PFSK-1 (cell line): ENCODE results near the gene TMEM270.

Experiments used
- FOXP2 ChIP-seq: optimal IDR thresholded peaks from 2 replicates; pipeline ENCODE3; 2011; ENCODE audit warnings: borderline replicate concordance, control low read depth, inconsistent platforms; ENCODE audit not compliant: insufficient read depth; ENCODE audit errors: extremely low read length, extremely low read depth
- POLR2AphosphoS5 ChIP-seq: IDR thresholded peaks from 2 replicates; pipeline ENCODE4 v1.6.1; 2012; ENCODE audit warnings: low read depth, mild to moderate bottlenecking, control low read depth, low read length, moderate library complexity
- SIN3A ChIP-seq: IDR thresholded peaks from 2 replicates; pipeline ENCODE4 v1.6.1; 2012; ENCODE audit warnings: mild to moderate bottlenecking, low read length, moderate library complexity, borderline replicate concordance; ENCODE audit not compliant: insufficient read depth
- TAF1 ChIP-seq: IDR thresholded peaks from 2 replicates; pipeline ENCODE4 v1.6.1; 2012; ENCODE audit warnings: low read length, control low read depth, borderline replicate concordance; ENCODE audit not compliant: insufficient read depth
- TF ChIP-seq, protein P1 (sequence below), 2 experiments: IDR thresholded peaks; 2 replicates each; pipeline versions ENCODE4 v1.6.1 to v1.8.0; 2011 to 2012; ENCODE audit warnings: low read depth in 2 of 2, low read length in 2 of 2, control low read depth in 1 of 2, inconsistent platforms in 1 of 2, mild to moderate bottlenecking in 1 of 2, moderate library complexity in 1 of 2; ENCODE audit not compliant: insufficient read depth in 1 of 2

The TMEM270 gene

DNA sequence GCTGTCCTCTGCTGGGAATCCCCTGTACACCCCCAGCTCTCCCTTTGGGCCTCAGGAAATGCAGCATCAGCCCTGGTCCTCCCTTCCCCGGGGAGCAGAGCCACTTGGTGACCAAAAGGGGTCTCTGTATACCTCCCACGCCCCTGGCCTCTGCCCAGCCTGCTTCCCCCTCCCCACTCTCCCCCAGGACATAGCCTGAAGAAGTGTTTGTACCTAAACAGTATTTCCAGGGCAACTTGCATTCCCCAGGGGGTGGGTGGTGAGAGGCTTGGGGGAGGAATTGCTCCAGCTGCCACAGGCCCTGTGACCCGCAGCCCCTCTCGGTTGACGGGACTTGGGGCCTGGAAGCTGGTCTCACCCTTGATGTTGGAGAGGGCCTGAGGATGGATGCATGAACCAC, 39.3 kb downstream of the TMEM270 start:
- no peak for TF ChIP-seq TAF1
- TF ChIP-seq SIN3A = no peak
- TF ChIP-seq, protein P1, sequence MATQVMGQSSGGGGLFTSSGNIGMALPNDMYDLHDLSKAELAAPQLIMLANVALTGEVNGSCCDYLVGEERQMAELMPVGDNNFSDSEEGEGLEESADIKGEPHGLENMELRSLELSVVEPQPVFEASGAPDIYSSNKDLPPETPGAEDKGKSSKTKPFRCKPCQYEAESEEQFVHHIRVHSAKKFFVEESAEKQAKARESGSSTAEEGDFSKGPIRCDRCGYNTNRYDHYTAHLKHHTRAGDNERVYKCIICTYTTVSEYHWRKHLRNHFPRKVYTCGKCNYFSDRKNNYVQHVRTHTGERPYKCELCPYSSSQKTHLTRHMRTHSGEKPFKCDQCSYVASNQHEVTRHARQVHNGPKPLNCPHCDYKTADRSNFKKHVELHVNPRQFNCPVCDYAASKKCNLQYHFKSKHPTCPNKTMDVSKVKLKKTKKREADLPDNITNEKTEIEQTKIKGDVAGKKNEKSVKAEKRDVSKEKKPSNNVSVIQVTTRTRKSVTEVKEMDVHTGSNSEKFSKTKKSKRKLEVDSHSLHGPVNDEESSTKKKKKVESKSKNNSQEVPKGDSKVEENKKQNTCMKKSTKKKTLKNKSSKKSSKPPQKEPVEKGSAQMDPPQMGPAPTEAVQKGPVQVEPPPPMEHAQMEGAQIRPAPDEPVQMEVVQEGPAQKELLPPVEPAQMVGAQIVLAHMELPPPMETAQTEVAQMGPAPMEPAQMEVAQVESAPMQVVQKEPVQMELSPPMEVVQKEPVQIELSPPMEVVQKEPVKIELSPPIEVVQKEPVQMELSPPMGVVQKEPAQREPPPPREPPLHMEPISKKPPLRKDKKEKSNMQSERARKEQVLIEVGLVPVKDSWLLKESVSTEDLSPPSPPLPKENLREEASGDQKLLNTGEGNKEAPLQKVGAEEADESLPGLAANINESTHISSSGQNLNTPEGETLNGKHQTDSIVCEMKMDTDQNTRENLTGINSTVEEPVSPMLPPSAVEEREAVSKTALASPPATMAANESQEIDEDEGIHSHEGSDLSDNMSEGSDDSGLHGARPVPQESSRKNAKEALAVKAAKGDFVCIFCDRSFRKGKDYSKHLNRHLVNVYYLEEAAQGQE (IDR thresholded peaks at IDR 0.05; ENCODE audit: insufficient read depth in 1 of 2, low read depth in 2 of 2, low read length in 2 of 2) = no peak
- no peak for TF ChIP-seq FOXP2
- TF ChIP-seq POLR2AphosphoS5 = no peak

DNA sequence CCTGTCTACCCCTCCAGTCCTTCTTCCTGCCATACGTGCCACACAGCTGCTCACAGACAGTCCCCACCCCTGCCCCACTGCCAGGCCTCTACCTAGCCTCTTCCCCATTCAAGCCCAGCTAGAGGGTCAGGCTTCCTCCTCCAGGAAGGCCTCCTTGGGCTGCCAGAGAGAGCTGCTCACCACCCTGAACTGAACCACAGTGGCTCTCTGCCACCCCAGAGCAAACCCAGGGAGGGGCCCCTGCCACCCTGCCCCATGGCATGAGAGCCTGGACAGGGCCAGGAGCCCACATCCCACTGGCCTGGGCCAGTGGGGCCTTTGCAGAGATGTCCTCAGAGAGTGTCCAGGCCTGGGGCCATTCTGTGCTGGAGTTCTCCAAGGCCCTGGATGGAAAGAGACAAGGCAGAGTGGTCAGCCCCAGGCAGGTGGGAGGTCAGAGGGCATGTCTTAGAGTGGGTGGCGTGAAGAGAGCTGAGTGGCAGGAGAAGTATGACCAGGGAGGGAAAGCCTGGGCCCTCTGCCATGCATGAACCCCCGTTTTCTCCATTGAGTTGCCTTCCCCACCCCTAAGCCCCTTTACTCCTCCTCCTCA, 40.4 kb downstream of the TMEM270 start:
- TF ChIP-seq POLR2AphosphoS5 (no peak), FOXP2 (no peak), TAF1 (no peak), SIN3A (no peak)
- TF ChIP-seq, protein P1 (IDR thresholded peaks at IDR 0.05; ENCODE audit: insufficient read depth in 1 of 2, low read depth in 2 of 2, low read length in 2 of 2) = no peak

DNA sequence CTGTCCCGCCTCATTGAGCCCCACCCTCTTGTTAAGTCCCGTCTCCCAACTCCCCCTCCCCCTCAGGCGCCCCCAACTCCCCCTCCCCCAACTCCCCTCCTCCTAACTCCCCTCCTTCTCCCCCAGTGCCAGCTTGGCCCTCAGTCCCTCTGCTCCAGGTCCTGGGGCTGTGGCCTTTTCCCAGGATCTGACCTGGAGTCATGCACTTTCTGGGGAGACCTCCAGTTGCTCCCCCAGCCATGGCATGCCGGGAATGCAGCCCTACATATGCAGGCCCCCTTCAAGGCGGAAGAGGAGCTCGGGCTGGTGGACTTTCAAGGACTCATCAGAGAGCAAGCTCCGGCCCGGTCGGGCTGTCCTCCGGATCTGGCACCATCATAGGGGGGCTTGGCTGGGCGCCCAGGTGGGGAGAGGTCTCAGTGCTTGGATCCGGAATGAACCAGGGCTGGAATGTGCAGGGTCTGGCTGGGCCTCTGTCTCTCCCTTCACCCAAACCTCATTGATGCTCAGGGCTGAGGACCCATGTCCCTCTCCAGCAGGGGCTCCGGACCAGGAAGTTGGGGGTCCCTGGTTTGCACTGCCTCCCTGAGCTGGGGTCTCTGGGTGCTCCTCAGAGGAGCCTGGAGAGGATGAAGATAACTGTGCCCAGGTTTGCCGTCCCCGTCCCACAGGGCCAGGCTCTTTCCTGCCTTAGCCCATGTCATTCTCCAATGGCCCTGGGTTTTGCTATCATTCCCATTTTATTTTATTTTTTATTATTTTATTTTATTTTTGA, 41.1 kb downstream of the TMEM270 start:
- TF ChIP-seq TAF1 = no peak
- TF ChIP-seq SIN3A = no peak

DNA sequence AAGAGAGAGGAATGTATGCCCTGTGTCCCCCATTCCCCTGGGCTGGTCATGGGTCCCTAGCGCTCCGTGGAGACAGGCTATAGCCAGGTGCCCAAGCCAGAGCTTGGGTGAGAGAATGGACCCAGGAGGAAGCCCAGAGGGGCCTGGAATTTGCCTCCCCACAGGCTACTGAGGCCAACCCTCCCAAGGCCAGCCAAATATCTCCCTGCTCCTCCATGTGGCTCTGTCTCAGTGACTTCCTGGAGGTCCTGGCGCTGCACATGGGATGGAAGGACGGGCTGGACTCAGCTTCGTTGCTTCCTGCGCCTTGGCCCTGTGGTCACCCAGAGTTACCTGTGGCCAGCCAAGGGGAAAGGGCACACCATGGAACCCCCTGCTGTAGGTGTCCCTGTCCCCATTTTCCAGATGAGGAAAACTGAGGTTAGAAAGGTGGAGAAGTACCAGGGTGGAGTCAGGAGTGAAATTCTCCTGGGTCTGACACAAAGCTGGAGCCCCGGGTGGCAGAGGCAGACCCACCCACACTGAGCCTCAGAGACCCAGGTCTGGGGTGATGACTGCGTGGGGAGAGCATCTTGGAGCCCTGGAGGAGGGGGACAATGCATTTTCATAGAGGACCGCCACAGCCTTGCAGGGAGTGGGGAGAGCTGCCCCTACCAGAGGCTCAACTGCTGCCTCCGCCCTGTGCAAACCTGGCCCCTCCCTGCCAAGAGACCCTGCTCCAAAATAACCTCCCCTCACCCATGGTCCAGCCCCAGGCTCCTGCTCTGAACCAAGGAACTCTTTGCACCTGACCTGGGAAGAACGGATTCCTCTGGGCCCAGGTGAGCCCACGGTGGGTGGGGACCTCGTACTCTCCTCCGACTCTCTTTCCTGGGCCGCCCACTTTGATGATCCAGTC, 42.6 kb downstream of the TMEM270 start:
- TF ChIP-seq FOXP2 = no peak
- TF ChIP-seq POLR2AphosphoS5 = no peak
- TF ChIP-seq SIN3A = no peak
- TF ChIP-seq, protein P1 (IDR thresholded peaks at IDR 0.05; ENCODE audit: insufficient read depth in 1 of 2, low read depth in 2 of 2, low read length in 2 of 2) = no peak

DNA sequence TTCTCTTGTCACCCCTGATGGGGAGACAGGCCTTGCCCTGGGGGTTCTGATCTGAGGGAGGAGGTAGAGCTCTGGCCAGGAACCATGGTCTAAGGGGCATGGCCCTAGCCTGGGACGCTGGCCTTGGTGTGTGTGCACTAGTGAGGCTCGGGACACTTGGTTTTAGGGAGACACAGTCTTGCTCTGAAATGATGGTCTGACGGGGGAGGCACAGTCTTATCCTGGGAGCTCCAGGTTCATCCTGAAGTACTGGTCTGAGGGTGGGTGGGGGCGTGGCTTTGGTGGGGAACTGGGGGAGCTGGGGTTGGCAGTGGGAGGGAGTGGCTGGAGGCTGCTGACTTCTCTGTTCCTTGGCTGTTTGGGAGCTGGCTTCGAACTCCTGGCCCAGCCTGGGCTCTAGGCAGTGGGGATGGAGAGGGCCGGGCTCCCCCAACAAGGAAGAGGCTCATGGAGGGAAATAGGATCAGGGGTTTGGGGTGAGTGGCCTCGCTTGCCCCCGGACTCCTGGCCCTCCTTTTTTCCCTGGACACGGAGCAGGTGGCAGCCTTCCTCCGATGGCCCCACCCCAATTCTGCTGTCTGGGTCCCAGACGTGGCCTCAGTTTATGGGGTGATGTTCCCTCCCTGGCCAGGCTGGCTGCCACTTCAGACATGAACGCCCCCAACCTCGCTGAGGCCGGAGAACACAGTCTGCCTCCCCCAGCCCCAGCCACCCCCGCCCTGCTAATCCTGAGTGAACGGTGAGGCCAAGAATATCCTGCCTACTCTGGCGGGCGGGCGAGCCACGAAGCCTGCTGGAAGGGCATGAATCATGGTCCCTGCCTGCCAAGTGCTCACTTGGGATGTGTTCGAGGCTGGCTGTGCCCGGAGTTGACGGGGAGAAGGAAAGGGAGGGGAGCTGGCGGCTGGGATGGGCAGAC, 43.5 kb downstream of the TMEM270 start:
- no peak for TF ChIP-seq SIN3A
- TF ChIP-seq, protein P1 (IDR thresholded peaks at IDR 0.05; ENCODE audit: insufficient read depth in 1 of 2, low read depth in 2 of 2, low read length in 2 of 2) = no peak
- no peak for TF ChIP-seq POLR2AphosphoS5
- no peak for TF ChIP-seq FOXP2
- no peak for TF ChIP-seq TAF1
